PC-9 (cell line): Measurements from ENCODE around the gene PDE6B.

Experiments
- CTCF ChIP-seq: fragments of 200-600 bp; sonication (generic); conservative IDR thresholded peaks from 2 replicates; pipeline ENCODE4 v1.6.1; 2017; ENCODE audit warnings: mixed run types, antibody characterized with exemption, mild to moderate bottlenecking, moderate library complexity
- EZH2 ChIP-seq: fragments of 200-600 bp; sonication (generic); IDR thresholded peaks from 2 replicates; pipeline ENCODE4 v1.8.0; 2017; ENCODE audit warnings: antibody characterized with exemption, low read depth

- TF ChIP-seq CTCF (no peak), EZH2 (no peak)
Measured at GRCh38 chr4:700587-701264, 75.4 kb downstream of the PDE6B start.
